ENCODE measurements around the gene MYO5B.
A peak's percentile ranks its signal among the peaks of the same experiment; 100 is the strongest.

MYO5B gene

GRCh38 chr18:49961271-49961670, 233.7 kb downstream of the MYO5B start:
- no peak for DNase-seq

- DNase-seq = no peak
These were observed 234.6 kb downstream of the MYO5B start for GRCh38 chr18:49960376-49960775.

- DNase-seq = peak; percentile 71
These were observed 235.8 kb downstream of the MYO5B start for GRCh38 chr18:49959176-49959575.

- no peak for DNase-seq
These were observed 239.7 kb downstream of the MYO5B start for GRCh38 chr18:49955263-49955662.

- no peak for DNase-seq
These were observed 241.6 kb downstream of the MYO5B start for GRCh38 chr18:49953391-49953790.

- DNase-seq = no peak
These were observed 245.0 kb downstream of the MYO5B start for GRCh38 chr18:49949951-49950395.

- no peak for DNase-seq
These were observed 246.0 kb downstream of the MYO5B start for GRCh38 chr18:49948975-49949374.

GRCh38 chr18:49944663-49945062, 250.3 kb downstream of the MYO5B start:
- DNase-seq = no peak

GRCh38 chr18:49936821-49937220, 258.1 kb downstream of the MYO5B start:
- no peak for DNase-seq

- no peak for DNase-seq
These were observed 259.7 kb downstream of the MYO5B start for GRCh38 chr18:49935215-49935614.

- DNase-seq = no peak
These were observed 260.5 kb downstream of the MYO5B start for GRCh38 chr18:49934457-49934856.

GRCh38 chr18:49933530-49934128, 261.3 kb downstream of the MYO5B start:
- DNase-seq = no peak

- no peak for DNase-seq
These were observed 263.2 kb downstream of the MYO5B start for GRCh38 chr18:49931760-49932159.

- no peak for DNase-seq
These were observed 263.8 kb downstream of the MYO5B start for GRCh38 chr18:49931179-49931578.

- peak; percentile 80 for DNase-seq
These were observed 268.7 kb downstream of the MYO5B start for GRCh38 chr18:49926106-49926745.

- DNase-seq = no peak
These were observed 270.5 kb downstream of the MYO5B start for GRCh38 chr18:49924293-49924983.

GRCh38 chr18:49922228-49922627, 272.7 kb downstream of the MYO5B start:
- no peak for DNase-seq

GRCh38 chr18:49921318-49921985, 273.5 kb downstream of the MYO5B start:
- DNase-seq = no peak

GRCh38 chr18:49920731-49921130, 274.2 kb downstream of the MYO5B start:
- DNase-seq = no peak

- DNase-seq = no peak
These were observed 277.2 kb downstream of the MYO5B start for GRCh38 chr18:49917742-49918141.

GRCh38 chr18:49915352-49915751, 279.6 kb downstream of the MYO5B start:
- no peak for DNase-seq

- no peak for DNase-seq
These were observed 281.7 kb downstream of the MYO5B start for GRCh38 chr18:49913221-49913620.

- DNase-seq = peak; percentile 87
These were observed 283.5 kb downstream of the MYO5B start for GRCh38 chr18:49911427-49911826.

GRCh38 chr18:49910986-49911385, 284.0 kb downstream of the MYO5B start:
- no peak for DNase-seq
